Suprapubic skin (tissue), 4 donors: ENCODE data around the gene ZRANB1. TPM values are rescaled to one million over a fixed set of nuclear protein-coding genes. Genes with fewer than 3 reads are reported as not detected.

Experiments
- DNase-seq, 2 donors: peaks; one replicate each; pipeline ENCODE4 v3.0.0-alpha.2; 2019; ENCODE audit warnings: low spot score in 2 of 2
- H3K27ac ChIP-seq: fragments of 200-600 bp; sonication (generic); one replicate; pipeline ENCODE4 v1.5.1; 2019
- H3K27me3 ChIP-seq: fragments of 200-600 bp; sonication (generic); one replicate; pipeline ENCODE4 v1.5.1; 2019
- H3K36me3 ChIP-seq: fragments of 200-600 bp; sonication (generic); one replicate; pipeline ENCODE4 v1.5.1; 2019
- H3K4me1 ChIP-seq: fragments of 200-600 bp; sonication (generic); one replicate; pipeline ENCODE4 v1.5.1; 2019
- H3K4me3 ChIP-seq: fragments of 200-600 bp; sonication (generic); one replicate; pipeline ENCODE4 v1.5.1; 2019; ENCODE audit warnings: mild to moderate bottlenecking
- H3K9me3 ChIP-seq: fragments of 200-600 bp; sonication (generic); one replicate; pipeline ENCODE4 v1.5.1; 2019
- CTCF ChIP-seq, 2 donors: fragments of 200-600 bp in 1 of 2; fragments of 450-650 bp in 1 of 2; sonication (generic) in 1 of 2; IDR thresholded peaks; one replicate each; pipeline ENCODE4 v1.5.1; 2016 to 2019; ENCODE audit warnings: antibody characterized with exemption in 2 of 2, mild to moderate bottlenecking in 1 of 2, moderate library complexity in 1 of 2
- EP300 ChIP-seq: sonication (generic); formaldehyde crosslinking; IDR thresholded peaks from one replicate; pipeline ENCODE4 v1.6.1; 2017; ENCODE audit warnings: antibody characterized with exemption
- POLR2A ChIP-seq, 2 donors: fragments of 450-650 bp; IDR thresholded peaks; one replicate each; pipeline ENCODE4 v1.6.1; 2017; ENCODE audit warnings: antibody characterized with exemption in 2 of 2, mild to moderate bottlenecking in 2 of 2, moderate library complexity in 2 of 2
- POLR2AphosphoS5 ChIP-seq, 3 donors: sonication (generic); formaldehyde crosslinking; IDR thresholded peaks; one replicate each; pipeline ENCODE4 v1.6.1; 2017; ENCODE audit warnings: antibody characterized with exemption in 3 of 3
- WGBS: methylation state at CpG from one replicate; pipeline ENCODE4 v1.1.5; 2018; 5-methylcytosine and 5-hydroxymethylcytosine counted together
- total RNA-seq, 4 donors: library from RNA; depleted of rRNA; stranded (reverse); fragments of >200 nt; gene quantifications; one replicate each; pipeline ENCODE4 v1.1.0, GENCODE V29; 2016

Gene ZRANB1
- total RNA-seq, 4 donors from 2014 or later = 21.2 to 37.9 (median 30.2) TPM

DNA sequence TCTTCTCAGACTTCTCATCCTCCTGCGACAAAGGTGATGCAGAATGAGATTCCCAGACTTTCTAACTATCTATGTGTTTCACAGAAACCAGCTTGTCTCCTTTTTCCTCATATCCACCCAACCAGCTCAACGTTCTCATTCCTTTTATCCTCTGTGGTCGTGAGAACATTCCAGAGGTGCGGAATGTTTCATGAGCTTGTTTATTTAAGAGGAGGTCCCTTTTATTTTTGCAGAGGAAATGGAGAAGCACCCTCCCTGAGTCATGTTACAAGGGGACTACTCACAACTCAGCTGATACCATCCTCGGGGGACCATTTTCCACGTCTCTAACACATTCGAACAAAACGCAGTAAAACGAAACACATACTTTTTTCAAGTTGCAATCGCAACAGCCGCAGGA, 93.2 kb downstream of the ZRANB1 start:
- Histone ChIP-seq H3K4me1 (peaks cover 19% of the 10 kb centered on the region), H3K27ac (no peak overlapping the region), H3K9me3 (no peaks in the 10 kb centered on the region), H3K4me3 (no peak overlapping the region), H3K36me3 (peaks cover 4% of the 10 kb centered on the region), H3K27me3 (no peaks in the 10 kb centered on the region)
- 76% methylated on average over 11 of the region's 11 CpGs for WGBS
- TF ChIP-seq POLR2A (IDR thresholded peaks at IDR 0.05) (no peak), CTCF (IDR thresholded peaks at IDR 0.05) (no peak), POLR2AphosphoS5 (IDR thresholded peaks at IDR 0.05) (no peak), EP300 (no peak)
- no peak for DNase-seq

- no peaks in the 10 kb centered on the region for H3K27me3 ChIP-seq
- no peak for TF ChIP-seq EP300
- no peak for TF ChIP-seq POLR2AphosphoS5 (IDR thresholded peaks at IDR 0.05)
- no peak for TF ChIP-seq CTCF (IDR thresholded peaks at IDR 0.05)
- TF ChIP-seq POLR2A (IDR thresholded peaks at IDR 0.05) = no peak
- no peak overlapping the region for H3K4me3 ChIP-seq
- DNase-seq = no peak
- WGBS = 87% methylated on average over 7 of the region's 7 CpGs
- no peak overlapping the region for H3K27ac ChIP-seq
- H3K9me3 ChIP-seq = no peaks in the 10 kb centered on the region
- peaks cover 4% of the 10 kb centered on the region for H3K36me3 ChIP-seq
- peaks cover 19% of the 10 kb centered on the region for H3K4me1 ChIP-seq
Measured at GRCh38 chr10:125035588-125036295, 93.8 kb downstream of the ZRANB1 start.

DNA sequence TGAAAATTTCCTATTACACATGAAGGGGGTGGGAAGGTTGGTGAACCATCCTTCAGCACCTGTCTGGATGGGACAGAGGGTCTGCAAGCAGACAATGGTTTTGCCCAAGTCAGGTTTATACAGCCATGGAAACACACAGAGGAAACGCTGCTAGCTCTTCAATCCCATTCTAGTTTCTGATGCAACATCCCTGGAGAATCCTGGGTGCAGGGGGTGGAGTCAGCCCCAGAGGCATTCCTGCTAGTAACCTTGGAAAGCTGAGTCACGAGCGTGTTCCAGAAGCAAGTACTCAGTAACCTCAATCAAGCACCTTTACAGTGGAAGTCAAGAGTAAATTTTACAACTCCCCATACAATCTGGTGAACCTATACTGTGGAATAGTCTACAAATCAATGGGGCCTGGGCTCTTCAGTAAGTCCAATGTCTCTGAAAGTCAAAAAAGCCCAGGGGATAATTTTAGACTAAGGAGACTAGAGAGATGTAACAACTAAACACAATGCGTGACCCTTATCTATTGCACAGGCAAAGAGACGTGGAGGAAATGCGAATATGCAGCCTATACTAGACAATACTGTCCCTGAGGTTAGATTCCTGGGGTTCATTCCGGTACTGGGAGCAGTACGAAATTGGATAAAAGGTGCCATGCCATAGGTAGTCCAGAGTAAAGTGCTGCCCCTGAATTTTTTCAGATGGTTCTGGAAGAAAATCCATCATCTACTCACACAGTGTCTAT, 95.4 kb downstream of the ZRANB1 start:
- no peak for TF ChIP-seq EP300
- TF ChIP-seq POLR2A (IDR thresholded peaks at IDR 0.05) = no peak
- TF ChIP-seq CTCF (IDR thresholded peaks at IDR 0.05) = no peak
- no peak for TF ChIP-seq POLR2AphosphoS5 (IDR thresholded peaks at IDR 0.05)
- Histone ChIP-seq H3K27ac (no peak overlapping the region), H3K4me1 (peaks cover 19% of the 10 kb centered on the region), H3K36me3 (peaks cover 4% of the 10 kb centered on the region), H3K4me3 (no peak overlapping the region), H3K9me3 (no peaks in the 10 kb centered on the region), H3K27me3 (no peaks in the 10 kb centered on the region)
- WGBS = 64% methylated on average over 8 of the region's 8 CpGs
- no peak for DNase-seq

Other genes starting within 250 kb of the ZRANB1 start
- 10 to 100 TPM; 63.5 to 75.5 (median 67.3) TPM for gene FAM53B, start 197.7 kb upstream of the ZRANB1 start, total RNA-seq
- gene EEF1AKMT2, start 150.2 kb upstream of the ZRANB1 start, total RNA-seq = 10 to 100 TPM; 11.4 to 23.8 (median 15.3) TPM
- 10 to 100 TPM; 12.4 to 17.3 (median 15.7) TPM for gene ABRAXAS2, start 140.3 kb upstream of the ZRANB1 start, total RNA-seq
- 10 to 100 TPM; 19.7 to 45.7 (median 29.4) TPM for gene CTBP2, start 218.4 kb downstream of the ZRANB1 start, total RNA-seq